ENCODE results near the gene ALPK1.
"Not testable (repeated sequence)": the region's sequence is repeated elsewhere in the genome, so short reads cannot be mapped to it uniquely, and the experiment has no call there.

The ALPK1 gene

DNA sequence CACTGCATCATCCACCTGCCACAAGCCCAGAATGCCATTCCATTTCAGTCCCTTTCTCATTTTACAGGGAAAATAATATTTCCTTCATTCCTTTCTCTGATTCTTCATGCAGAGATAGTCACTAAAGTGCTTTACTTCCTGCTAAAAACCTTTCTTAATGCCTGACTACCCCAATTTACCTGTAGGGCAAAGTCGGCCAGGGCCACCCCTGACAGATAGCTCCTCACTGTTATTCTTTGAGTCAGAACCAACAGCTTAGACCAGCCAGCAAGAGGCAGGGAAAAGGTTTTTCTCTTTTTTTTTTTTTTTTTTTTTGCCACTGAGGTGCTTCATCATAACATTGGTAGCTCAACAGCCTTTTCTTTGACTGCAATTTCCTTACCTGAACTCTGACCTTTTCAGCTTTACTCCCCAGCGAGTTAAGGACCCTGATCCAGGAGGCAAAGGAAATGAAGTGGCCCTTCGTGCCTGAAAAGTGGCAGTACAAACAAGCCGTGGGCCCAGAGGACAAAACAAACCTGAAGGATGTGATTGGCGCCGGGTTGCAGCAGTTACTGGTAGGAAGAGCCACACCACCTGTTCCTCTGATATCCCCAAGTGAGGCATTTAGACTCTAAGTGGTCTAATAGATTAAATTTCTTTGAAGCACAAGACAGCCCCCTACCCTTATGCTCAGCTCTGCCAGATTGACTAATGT lies 85.0 kb downstream of the ALPK1 start:
- ATAC-seq = no peak

DNA sequence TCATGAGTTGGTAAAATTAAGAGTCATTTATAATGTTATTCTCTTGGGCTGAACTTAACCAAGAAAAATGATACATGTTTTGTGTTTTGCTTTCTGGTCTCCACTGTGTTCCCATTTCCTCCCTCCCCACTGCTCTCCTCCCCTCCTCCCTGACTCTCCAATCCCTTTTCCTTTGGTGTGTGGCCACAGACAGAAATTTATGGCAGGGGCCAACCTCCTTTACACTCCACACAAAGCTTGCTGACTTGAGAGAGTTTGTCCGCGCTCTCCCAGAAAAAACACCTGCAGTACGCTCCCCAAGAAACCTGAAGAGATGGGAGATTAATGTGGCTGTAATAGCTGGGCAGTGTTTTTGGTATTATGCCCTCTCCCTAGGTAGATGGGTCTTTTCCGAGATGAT lies 88.9 kb downstream of the ALPK1 start:
- ATAC-seq = no peak

DNA sequence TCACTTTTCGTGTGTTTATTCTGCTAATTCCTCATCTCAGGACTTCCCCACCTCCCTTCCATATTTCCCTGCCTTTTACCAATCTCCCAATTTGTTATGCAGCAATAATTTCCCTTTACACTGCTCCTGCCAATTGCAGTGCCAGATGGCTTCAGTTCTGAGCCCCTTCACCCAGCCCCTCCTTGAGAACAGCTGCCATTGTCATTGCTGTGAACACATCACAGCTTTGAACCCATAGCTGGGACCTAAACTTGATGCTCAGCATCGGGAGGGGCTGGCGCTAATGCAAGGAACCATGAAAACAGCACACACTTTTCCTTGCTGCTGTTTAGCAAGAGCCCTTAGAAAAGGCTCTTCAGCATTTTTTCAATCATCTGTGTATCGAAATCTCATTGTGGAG lies 104.9 kb downstream of the ALPK1 start:
- ATAC-seq = no peak

DNA sequence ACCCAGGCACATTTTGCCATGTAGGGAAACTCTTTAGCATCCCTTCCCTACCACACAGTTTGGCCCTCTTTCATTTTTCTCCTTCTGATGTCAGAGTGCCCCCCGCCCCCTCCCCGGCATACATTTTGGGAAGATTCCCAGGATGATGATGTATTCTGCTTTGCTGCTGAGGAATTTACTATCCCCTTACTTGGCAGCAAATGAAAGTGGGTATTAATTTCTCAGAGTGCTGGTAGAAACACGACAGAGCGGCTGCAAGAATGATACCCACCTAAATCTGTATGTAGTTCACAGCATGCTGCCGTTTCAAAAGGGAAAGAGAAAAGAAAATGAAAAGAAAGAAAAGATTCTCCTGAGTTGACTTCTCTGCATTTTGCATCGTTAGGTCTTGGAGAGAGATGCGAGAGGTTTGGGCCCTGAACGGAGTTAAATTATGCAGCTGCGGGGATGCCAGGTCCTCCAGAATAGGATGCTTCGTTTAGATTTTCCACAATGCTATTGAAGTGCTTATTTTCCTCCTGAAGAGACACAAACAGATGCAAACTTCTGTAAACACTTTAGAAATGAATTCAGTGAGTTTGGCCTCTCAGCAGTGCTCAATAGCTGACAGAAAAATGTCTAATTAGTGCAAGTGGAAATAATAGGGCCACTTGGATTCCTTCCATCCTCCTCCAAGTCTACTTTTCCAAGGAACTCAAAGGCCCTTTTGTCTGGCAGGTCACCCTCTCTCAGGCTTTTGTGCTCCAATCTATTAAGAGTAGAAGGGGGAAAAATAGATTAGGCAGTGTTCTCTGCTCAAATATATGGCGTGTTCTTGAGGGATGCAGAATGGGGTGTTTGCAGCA lies 106.2 kb downstream of the ALPK1 start:
- ATAC-seq = no peak

DNA sequence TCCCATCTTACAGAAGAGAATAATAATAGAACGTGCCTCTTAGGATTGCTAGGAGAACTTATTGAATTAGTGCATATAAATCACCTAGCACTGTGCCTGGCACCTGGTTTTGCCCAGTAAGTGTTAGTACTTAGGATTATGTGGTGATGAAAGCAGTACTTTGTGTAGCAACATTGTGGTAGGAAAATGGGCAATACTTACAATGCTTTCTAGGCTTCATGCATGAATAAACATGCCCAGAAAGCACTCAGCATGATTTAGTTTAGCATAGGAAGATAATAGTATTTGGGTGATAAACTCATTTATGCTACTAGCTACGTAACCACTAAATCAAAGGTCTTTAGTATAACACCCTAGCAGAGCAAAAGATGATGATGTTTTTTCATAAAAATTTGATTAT lies 113.2 kb downstream of the ALPK1 start:
- no peak for ATAC-seq

DNA sequence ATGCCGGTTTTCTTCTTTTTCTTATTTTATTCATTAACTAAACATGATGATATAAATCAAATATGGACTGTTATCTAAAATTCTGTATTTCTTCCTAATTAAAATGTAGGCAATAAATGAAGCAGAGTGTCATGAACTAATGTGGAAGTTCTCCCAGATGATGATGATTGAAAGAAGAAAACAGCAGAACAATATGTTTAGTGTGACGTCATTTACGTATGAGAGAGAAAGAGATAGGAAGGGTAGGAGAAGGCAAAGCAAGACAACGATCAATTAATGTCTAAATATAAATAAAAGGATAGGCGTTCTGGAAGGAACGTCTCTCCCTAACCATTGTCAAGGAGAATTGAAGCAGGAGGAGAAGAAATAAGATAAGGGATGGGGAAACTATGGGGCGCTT lies 113.6 kb downstream of the ALPK1 start:
- no peak for ATAC-seq

DNA sequence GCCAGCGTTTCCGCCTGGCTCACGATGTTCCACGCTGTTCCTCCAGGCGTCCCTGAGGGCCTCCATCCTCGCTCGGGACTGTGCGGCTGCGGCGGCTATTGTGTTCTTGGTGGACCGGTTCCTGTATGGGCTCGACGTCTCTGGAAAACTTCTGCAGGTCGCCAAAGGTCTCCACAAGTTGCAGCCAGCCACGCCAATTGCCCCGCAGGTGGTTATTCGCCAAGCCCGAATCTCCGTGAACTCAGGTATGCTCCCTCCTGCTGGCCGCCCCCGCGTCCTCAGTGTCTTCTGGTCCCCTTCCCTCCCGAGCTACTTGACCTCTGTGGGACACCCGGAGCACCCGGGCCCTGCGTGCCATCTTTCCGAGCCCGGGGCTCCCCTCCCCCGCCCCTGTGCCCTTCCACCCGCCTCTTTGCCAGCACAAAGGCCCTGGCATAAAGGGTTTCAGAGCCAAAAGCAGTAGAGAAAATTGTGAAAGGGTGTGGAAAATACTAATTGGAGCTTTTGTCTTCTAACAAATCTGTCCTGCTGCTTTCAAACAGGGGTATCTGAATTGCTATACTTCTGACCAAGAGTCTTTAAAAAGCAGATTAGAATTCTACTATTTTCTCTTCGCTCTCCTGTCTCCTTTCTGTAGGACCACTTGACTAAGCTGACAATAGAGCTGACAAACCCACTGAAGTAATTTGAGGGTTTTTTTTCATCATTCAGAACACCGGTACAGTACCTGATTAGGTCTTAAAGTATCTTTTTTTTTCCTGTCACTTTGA lies 114.8 kb downstream of the ALPK1 start:
- ATAC-seq = no peak

DNA sequence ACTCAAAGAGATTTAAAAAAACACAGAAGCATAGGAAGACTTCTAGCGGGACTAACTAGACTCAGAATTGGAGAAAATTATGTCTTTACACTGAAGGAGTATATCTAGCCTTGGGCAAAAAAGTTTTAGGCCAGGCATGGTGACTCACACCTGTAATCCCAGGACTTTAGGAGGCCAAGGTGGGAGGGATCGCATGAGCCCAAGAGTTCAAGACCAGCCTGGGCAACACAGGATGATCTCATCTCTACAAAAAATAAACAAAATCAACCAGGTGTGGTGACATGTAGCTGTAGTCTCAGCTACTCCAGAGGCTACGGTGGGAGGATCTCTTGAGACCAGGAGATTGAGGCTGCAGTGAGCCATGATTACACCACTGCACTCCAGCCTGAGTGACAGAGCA lies 119.3 kb downstream of the ALPK1 start:
- no peak for ATAC-seq

DNA sequence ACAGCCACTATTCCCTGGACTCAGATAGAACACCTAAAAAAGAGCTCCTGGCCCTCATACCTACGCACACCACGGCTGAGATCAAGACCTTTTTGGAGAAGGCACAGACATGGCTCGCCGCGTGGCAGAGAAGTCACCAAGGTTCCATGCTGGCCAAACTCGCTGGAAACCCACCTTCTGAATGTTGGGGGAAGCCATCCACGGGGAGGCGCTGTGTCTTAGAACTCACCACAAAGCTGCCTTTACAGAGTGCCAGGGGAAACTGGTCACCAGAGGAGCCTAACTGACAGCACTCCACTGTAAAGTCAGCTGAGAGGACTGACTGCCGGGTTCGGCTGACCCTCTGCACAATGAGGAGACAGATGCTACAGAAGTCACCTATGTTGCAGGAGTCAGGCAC lies 120.9 kb downstream of the ALPK1 start:
- no peak for ATAC-seq

DNA sequence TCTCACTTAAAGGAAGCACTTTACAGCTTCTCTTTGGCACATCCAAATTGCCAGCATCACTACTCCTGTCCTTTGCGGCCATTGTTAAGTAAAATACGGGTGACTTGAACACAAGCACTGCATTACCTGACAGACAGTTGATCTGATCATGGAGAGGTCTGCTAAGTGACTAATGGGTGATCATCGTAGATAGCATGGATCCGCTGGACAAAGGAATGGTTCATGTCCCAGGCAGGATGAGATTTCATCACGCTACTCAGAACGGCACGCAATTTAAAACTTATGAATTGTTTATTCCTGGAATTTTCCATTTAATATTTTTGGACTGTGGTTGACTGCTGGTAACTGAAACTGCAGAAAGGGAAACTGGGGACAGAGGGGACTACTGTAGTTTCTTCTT lies 124.7 kb downstream of the ALPK1 start:
- no peak for ATAC-seq

DNA sequence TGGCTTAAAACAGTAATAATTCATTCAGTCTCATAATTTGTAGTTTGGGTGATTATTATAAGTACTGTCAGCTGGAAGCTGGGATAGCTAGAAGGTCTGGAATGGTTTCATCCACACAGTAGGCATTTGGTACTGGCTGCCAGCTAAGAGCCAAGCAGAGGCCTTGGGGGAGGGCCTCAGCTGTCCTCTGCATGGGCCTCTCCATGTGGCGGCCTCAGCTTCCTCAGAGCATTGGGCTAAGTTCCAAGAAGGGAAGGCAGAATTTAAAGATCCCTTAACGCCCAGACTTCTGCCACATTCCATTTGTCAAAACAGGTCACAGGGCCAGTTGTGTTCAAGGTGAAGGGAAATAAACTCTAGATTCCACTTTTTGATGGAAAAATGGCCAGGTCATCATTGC lies 125.5 kb downstream of the ALPK1 start:
- no peak for ATAC-seq

DNA sequence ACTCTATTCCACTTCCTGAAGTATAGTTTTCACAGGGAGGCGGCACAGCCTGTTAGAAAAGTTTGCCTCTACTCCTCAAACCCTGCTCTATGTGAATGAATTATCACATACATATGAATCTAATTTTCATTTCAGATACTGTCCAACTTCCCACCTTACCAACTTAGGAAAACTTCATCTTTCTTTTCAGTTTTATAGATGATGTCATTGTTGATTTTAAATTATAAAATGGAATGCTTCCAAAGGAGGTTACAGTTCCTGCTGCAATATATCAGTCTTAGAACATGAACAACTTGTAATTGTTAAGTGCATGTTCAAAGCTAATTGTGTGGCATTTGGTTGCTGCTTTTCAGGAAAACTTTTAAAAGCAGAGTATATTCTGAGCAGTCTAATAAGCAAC lies 126.4 kb downstream of the ALPK1 start:
- ATAC-seq = no peak

DNA sequence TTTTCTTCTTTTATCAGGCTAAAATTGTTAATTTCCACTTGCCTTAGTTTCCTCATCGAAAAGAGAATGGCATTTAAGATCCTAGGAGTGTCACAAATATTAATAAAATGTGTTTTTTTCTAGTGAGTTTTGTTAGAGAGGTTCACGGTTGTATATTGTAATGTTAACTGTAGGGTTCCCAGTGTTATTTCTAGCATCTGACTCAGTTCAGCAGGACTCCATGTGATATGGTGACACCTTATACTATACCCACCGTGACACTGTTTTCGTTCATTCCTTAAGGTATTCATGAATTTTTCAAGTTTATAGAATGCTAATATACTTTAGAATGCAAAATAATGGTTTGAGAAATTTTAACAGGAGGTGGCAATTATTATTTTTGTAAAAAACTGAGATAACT lies 128.7 kb downstream of the ALPK1 start:
- no peak for ATAC-seq

DNA sequence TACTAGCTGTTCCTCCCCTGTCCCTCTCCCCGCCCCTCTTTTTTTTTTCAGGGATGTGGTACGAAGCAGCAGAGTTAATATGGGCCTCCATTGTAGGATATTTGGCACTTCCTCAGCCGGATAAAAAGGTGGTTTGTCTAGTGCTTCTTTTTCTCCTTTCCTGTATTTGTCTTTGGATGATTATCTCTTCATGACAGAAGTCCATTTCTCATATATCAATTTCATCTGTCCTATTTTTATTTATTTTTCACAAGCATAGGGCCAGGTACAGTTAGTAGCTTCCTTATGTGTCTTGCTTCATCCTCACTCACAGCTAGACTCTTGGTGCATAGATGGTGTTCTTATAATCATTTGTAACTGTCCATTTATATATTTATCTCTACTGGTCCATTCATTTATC lies 129.2 kb downstream of the ALPK1 start:
- no peak for ATAC-seq

DNA sequence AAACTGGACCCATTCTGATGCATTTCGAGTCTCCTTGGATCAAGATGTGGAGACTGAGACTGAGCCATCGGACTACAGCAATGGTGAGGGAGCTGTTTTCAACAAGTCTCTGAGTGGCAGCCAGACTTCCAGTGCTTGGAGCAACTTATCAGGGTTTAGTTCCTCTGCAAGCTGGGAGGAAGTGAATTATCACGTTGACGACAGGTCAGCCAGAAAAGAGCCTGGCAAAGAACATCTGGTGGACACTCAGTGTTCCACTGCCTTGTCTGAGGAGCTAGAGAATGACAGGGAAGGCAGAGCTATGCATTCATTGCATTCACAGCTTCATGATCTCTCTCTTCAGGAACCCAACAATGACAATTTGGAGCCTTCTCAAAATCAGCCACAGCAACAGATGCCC lies 134.0 kb downstream of the ALPK1 start:
- no peak for ATAC-seq

DNA sequence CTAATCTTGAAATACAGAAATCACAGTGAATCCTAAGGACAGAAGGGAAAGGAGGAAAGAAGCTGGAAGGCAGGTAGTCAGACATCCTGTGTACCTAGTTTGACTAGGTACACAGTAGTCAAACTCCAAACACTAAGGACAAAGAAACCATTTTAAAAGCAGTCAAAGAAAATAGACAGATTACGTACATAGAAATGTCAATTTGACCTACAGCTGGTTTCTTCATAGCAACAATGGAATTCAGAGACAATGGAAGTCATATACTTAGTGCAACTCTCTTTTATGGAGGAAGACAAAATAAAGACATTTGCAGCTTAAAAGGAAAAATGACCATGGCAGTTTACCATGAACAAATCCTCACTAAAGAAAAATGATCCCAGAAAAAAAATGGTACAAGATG lies 139.8 kb downstream of the ALPK1 start:
- no peak for ATAC-seq

DNA sequence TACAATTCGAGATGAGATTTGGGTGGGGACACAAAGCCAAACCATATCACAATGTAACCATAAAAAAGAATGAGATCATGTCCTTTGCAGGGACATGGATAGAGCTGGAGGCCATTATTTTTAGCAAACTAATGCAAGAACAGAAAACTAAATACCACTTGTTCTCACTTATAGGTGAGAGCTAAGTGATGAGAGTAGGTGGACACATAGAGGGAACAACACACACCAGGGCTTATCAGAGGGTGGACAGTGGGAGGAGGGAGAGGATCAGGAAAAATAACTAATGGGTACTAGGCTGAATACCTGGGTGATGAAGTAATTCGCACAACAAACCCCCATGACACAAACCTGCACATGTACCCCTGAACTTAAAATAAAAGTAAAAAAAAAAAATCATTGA lies 145.1 kb downstream of the ALPK1 start:
- ATAC-seq = not testable (repeated sequence)

DNA sequence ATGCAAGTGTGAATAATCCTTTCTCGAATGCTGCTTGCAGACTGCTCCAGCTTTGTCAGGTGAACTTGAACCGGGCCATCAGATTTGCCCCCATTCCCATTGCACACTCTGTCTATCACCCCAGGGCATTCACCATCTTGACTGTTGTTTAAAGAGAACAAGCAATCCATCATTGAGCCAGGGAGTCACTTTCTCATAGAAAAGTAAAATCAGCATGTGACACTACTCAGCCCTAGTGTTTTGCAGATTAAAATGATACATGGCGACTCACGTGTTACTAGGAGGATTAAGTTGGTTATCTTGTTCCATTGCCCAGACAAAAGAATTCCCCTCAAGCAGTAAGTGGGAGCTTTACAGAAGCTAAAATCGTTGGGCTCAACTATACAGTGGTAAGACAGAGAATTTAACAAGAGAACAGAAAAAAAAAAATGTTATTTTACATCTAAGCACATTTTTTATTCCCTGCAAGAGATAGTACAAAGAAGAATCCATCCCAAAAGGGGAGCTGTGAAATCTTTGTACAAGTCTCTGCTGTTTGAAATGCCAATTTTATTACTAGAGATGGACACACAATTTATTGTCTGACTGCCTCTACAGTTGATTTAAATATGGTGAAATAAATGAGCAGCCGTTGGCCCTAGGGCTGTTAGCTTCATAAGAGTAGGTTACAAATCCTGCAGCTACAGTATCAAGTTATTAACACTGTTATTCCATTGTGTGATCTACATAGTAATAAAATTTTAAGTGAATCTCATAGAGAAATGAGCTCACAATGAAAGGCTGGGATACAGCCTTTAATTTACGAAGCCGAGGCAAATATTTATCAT lies 151.3 kb downstream of the ALPK1 start:
- ATAC-seq = no peak

DNA sequence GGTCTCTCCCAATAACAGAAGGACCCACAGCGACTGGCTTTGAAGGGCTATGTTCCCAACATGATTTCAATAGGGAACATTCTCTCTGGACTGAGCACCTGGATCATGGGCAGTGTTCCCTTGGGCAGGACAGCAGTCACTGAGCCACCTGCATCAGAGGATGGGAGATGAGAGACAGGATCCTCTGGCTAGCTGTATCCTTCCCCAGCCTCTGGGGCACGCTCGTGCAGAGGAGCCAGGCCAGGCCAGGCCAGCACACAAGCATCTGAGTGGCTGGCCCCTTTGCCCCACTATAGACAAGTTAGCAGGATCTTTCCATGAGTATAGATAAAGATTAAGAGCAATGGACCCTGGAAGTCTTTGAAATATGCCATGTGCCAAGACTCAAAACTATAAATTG lies 152.5 kb downstream of the ALPK1 start:
- ATAC-seq = no peak

DNA sequence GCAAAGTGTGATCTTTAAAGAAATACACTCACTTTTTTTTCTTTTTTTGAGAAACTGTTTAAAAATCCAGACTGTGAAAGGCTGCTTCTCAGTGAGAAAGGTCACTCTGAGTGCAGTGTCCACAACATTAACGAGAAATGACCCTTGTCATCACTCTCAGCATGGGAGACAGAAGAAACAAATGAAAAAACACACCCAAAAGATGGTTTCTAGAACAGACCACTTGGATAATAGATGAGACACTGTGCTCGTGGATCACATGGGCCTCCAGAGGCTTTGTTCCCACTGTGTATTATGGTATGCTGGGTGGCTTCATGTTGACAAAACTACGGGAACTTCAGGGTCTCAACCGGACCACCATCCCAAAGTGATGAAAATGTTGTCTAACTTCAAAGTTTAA lies 153.9 kb downstream of the ALPK1 start:
- no peak for ATAC-seq

DNA sequence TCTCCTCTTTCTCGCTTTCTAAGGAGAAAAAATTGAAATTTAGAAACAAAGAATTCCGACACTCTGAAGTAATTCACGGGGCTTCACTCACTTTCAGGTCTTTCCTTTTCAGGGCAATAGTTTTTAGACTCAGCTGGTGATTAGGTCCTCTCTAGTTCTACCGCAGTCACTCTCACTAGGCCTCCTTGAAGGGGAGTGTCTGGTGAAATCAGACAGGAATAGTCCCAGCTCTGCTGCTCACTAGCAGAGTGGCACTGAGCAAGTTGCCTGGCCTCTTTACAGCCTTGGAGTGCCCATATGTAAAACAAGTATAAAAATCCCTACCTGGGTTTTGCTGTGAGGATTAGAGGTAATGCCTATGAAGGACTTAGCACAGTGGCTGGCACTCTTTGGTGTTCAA lies 154.7 kb downstream of the ALPK1 start:
- no peak for ATAC-seq

DNA sequence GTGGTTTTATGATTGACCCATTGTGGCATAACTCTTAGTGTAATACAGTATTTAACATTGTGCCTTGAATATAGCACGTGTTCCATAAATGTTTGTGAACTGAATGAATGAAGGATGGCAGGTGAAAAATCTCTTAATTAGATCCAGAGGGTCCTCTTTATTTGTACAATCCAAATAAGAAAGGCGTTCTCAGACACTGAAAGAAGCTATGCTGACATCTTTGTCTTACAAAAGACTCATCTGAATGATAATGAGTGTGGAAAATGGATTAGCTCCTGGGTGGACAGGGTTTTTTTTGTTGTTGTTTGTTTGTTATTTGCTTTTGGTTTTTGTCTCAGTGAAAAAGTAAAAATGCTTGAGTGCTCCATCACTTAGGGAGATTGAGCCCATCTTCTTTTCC lies 156.2 kb downstream of the ALPK1 start:
- ATAC-seq = no peak

DNA sequence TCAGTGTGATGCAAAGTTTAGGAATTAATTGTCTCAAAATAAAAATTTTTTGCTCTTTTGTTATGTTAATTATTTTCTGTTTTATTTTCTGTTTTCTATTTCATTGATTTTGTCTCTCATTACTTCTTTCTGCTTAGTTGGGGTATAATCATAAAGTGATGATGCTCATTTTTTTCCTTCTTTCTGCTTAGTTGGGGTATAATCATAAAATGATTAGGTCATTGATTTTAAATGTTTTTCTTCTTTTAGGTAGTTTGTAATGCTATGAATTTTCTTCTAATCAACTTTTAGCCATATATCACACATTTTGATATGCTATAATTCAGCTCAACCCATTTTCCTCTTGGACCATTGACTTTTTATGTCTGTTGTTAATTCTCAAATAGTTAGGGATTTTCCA lies 175.1 kb downstream of the ALPK1 start:
- ATAC-seq = no peak

Measured in activated CD4-positive, CD25-positive, alpha-beta regulatory T cell treated with anti-CD3 and anti-CD28 coated beads, Interleukin-2, amount 50 U/mL, for 24 hours (primary cell).